ENCODE results near the gene PLA2G4A. TPM values are rescaled to one million over a fixed set of nuclear protein-coding genes. Genes with fewer than 3 reads are reported as not detected.

Gene PLA2G4A
- total and polyA plus RNA-seq, 2 donors: 23.3 to 36.8 TPM

DNA sequence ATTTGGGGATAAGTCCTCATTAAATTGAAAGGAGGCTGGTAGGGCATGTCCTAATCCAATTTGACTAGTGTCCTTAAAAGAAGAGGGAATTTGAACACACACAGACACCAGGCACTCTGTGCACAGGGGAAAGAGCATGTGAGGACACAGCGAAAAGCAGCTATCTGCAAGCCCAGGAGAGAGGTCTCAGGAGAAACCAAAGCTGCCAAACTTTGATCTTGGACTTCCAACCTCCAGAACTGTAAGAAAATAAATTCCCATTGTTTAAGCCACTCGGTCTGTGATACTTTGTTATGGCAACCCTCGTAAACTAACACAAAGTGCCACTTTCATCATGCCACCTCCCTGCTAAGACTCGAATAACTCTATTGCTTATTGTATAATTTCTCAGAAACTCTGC, 13.8 kb downstream of the PLA2G4A start:
- no peak for DNase-seq (ENCODE audit: extremely low spot score)
- Histone ChIP-seq H3K36me3 (ENCODE audit: insufficient read depth) (peaks cover 4% of the 10 kb centered on the region), H3K4me3 (ENCODE audit: low read depth, low read length) (no peak overlapping the region), H3K27ac (ENCODE audit: low read depth) (no peak overlapping the region), H3K4me1 (ENCODE audit: insufficient read depth) (peaks cover 2% of the 10 kb centered on the region)
- 70% methylated on average over 4 of the region's 4 CpGs for WGBS

DNA sequence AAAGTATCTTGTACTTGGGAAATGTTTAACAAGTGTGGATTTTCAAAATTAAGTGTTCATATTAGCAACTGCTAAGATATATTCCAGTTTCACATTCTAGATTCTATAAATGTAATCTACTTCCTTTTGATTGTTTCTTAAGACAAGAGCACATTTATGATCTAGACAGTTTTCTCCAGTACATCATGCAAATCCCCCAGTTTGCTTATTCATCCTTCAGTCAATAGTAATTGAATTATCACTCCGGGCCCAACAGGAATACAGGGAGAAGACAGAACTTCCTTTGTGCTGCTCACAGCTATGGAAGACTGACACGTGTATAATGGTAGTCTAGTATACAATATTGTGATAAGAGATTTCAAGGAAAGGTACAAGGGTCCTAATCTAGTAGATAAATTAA, 14.5 kb downstream of the PLA2G4A start:
- Histone ChIP-seq H3K4me1 (ENCODE audit: insufficient read depth) (peaks cover 2% of the 10 kb centered on the region), H3K36me3 (ENCODE audit: insufficient read depth) (peaks cover 7% of the 10 kb centered on the region), H3K27ac (ENCODE audit: low read depth) (no peak overlapping the region), H3K4me3 (ENCODE audit: low read depth, low read length) (no peak overlapping the region)
- no peak for DNase-seq (ENCODE audit: extremely low spot score)
- WGBS: 87% methylated on average over 2 of the region's 2 CpGs

DNA sequence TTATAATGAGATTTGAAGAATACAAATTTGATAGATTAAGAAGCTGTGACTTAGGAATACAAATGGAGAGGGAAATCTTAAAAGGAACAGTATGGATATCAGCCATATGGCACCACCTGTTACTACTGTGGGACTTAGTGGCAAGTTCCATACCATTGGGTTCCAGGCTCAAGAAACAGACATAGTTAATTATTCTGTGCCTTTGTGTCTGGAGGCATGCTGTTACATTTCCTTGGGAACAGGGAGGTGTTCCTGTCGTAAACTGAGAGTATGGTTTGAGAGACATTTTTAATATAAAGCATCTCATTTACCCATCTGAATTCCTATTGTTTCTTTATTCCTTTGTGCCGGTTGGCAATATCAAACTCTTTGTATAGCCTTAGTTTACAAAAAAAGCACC, 15.2 kb downstream of the PLA2G4A start:
- DNase-seq (ENCODE audit: extremely low spot score): no peak
- H3K27ac ChIP-seq (ENCODE audit: low read depth): no peak overlapping the region
- whole genome bisulfite sequencing: 90% methylated on average over 2 of the region's 2 CpGs
- peaks cover 2% of the 10 kb centered on the region for H3K4me1 ChIP-seq (ENCODE audit: insufficient read depth)
- H3K36me3 ChIP-seq (ENCODE audit: insufficient read depth): peaks cover 7% of the 10 kb centered on the region
- H3K4me3 ChIP-seq (ENCODE audit: low read depth, low read length): no peak overlapping the region

DNA sequence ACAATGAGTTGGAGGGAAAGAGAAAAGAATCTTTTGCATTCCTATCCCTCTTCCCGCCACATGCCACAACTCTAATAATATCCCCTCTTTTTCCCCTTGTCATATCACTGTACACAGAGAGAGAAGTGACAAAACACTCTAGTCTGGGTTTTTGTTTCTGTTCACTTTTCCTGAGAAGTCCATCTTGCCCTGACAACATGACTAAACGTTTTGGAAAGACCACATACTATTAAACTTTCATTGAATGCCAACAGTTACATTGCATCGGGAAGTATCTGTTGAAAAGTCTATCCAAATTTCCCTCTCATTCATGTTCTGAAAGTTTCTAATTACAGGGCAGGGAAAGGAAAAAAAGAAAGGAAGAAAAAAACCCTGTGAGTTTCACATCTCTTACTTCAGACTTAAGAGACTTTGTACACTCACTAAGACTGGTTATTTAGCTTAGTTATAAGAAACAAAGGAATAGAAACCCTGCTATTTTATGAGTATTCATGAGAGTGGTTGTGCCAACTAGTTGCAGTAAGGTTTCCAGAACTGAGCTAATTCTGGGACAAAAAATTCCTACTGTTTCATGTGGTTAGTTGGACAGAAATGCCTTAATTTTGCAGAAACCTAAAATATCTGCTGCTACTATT, 16.9 kb downstream of the PLA2G4A start:
- DNase-seq (ENCODE audit: extremely low spot score): no peak
- Histone ChIP-seq H3K36me3 (ENCODE audit: insufficient read depth) (peaks cover 7% of the 10 kb centered on the region), H3K4me3 (ENCODE audit: low read depth, low read length) (no peak overlapping the region), H3K4me1 (ENCODE audit: insufficient read depth) (peaks cover 2% of the 10 kb centered on the region), H3K27ac (ENCODE audit: low read depth) (no peak overlapping the region)
- WGBS: 36% methylated on average over 3 of the region's 3 CpGs

DNA sequence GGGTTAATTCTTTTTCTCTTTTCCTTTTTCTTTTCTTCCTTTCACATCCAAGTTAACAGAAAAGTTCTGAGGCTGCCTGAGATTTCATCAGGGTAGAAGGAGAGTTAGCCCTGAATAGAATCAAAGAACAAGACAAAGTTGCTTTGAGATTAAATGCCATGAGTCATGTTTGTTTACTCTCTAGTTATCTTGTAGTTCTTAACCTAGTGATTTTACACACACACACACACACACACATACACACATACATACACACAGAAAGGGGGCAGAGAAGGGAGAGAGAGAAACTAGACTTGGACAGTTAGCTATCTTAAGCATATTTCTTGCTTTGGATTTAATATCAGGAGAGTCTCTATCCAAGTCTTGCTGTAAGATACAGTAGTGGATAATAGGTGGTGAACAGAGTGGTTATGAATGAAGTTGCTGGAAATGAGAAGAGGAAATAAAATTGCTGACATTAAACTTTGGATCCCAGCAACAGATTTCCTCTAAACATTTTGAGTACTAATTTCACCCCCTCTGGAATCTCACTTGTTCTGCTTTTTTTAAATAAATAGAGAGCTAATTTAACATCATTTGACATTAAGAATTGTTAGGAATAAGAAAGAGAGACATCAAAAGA, 19.9 kb downstream of the PLA2G4A start:
- Histone ChIP-seq H3K36me3 (ENCODE audit: insufficient read depth) (peaks cover 4% of the 10 kb centered on the region), H3K4me3 (ENCODE audit: low read depth, low read length) (no peak overlapping the region), H3K27ac (ENCODE audit: low read depth) (no peak overlapping the region), H3K4me1 (ENCODE audit: insufficient read depth) (peaks cover 2% of the 10 kb centered on the region)
- no peak for DNase-seq (ENCODE audit: extremely low spot score)

DNA sequence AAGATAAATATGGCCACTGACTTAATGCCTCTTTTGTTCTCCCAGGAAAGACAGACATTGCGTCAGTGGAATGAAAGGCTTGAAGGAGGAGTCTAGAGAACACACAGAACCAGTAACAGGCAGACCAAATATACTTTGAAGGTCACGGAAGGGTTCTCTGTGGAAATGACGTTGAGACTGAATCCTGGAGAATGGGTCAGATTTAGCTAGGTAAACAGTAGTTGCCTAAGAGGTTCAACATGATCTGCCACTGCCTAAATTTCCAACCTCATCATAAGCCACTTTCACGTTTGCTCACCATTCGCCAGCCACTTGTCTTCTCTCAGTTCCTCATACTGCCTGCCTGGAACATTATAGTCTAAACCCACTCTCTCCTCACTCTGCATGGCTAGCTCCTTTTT, 20.5 kb downstream of the PLA2G4A start:
- Histone ChIP-seq H3K36me3 (ENCODE audit: insufficient read depth) (peaks cover 4% of the 10 kb centered on the region), H3K4me1 (ENCODE audit: insufficient read depth) (peaks cover 2% of the 10 kb centered on the region), H3K4me3 (ENCODE audit: low read depth, low read length) (no peak overlapping the region), H3K27ac (ENCODE audit: low read depth) (no peak overlapping the region)
- no peak for DNase-seq (ENCODE audit: extremely low spot score)
- 84% methylated on average over 5 of the region's 5 CpGs for WGBS

DNA sequence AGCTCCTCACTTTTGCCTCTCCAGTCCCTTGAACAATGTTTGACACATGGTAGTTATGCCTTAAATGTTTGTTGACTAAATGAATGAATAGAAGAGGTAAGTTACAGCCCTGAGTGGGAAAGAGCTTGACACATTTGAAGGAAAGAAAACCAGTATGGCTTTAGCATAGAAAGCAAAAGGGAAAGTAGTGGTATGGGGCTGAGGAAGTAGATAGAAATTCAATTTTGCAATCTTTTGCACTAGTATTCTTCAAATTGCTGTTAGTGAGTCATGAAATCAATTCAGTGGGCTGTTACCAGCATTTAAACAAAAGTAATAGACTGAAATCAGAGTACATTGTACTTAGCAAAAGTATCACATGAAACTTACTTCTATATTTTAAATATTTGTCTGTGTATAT, 21.1 kb downstream of the PLA2G4A start:
- peaks cover 4% of the 10 kb centered on the region for H3K36me3 ChIP-seq (ENCODE audit: insufficient read depth)
- no peak for DNase-seq (ENCODE audit: extremely low spot score)
- H3K4me1 ChIP-seq (ENCODE audit: insufficient read depth): peaks cover 2% of the 10 kb centered on the region
- no peak overlapping the region for H3K27ac ChIP-seq (ENCODE audit: low read depth)
- H3K4me3 ChIP-seq (ENCODE audit: low read depth, low read length): no peak overlapping the region

DNA sequence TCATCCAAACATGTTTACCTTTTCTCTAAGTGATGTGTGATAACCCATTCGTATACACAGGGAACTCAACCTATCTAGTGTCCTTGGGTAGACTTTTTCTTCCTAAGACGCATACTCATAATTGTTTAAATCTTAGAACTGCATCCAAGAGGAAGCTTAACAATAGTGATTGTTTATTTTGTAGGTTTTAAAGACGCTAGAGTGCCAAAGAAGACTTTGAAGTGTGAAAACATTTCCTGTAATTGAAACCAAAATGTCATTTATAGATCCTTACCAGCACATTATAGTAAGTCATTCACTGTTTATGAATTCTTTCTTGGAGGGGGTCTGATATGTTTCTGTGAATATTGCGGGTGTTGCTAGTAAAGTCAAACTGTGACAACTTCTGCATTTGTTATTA, 25.4 kb downstream of the PLA2G4A start:
- Histone ChIP-seq H3K4me3 (ENCODE audit: low read depth, low read length) (no peak overlapping the region), H3K36me3 (ENCODE audit: insufficient read depth) (no peaks in the 10 kb centered on the region), H3K4me1 (ENCODE audit: insufficient read depth) (no peaks in the 10 kb centered on the region), H3K27ac (ENCODE audit: low read depth) (no peak overlapping the region)
- no peak for DNase-seq (ENCODE audit: extremely low spot score)
- 43% methylated on average over 4 of the region's 4 CpGs for WGBS

DNA sequence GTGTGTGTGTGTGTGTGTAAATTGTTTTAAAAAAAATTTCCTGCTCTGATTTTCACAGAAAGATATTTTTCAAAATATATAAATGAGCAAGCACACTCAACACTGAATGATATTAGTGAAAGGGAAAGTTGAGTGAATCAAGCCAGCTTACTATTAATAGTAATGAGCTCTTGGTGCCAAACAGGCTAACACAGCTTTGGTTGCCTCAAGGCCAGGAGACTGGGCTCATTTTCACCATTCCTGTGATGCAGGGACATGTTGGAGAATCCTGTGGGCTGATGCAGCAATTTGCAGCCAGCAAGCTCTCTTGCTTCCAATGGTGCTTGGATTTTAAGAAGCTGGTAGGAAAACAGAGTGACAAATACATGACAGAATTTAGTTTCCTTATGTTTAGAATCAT, 30.2 kb downstream of the PLA2G4A start:
- no peak overlapping the region for H3K27ac ChIP-seq (ENCODE audit: low read depth)
- no peaks in the 10 kb centered on the region for H3K36me3 ChIP-seq (ENCODE audit: insufficient read depth)
- H3K4me1 ChIP-seq (ENCODE audit: insufficient read depth): no peaks in the 10 kb centered on the region
- no peak overlapping the region for H3K4me3 ChIP-seq (ENCODE audit: low read depth, low read length)
- no peak for DNase-seq (ENCODE audit: extremely low spot score)

DNA sequence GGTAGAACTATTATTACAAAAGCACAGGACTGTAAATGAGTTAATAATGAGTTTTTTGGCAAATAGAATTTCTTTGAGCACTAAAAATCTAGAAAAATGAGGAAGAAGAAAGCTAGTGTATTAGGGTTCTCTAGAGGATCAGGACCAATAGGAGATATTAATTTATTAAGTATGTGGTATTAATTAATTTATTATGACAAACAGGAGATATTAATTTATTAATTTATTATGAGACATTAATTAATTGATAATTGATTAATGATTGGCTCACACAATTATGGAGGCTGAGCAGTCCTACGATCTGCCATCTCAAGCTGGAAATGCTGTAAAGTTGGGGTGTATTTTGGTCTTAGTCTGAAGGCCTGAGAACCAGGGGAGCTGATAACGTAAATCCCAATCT, 31.2 kb downstream of the PLA2G4A start:
- Histone ChIP-seq H3K4me3 (ENCODE audit: low read depth, low read length) (no peak overlapping the region), H3K4me1 (ENCODE audit: insufficient read depth) (no peaks in the 10 kb centered on the region), H3K27ac (ENCODE audit: low read depth) (no peak overlapping the region), H3K36me3 (ENCODE audit: insufficient read depth) (no peaks in the 10 kb centered on the region)
- WGBS: 94% methylated on average over 2 of the region's 2 CpGs
- DNase-seq (ENCODE audit: extremely low spot score): no peak

DNA sequence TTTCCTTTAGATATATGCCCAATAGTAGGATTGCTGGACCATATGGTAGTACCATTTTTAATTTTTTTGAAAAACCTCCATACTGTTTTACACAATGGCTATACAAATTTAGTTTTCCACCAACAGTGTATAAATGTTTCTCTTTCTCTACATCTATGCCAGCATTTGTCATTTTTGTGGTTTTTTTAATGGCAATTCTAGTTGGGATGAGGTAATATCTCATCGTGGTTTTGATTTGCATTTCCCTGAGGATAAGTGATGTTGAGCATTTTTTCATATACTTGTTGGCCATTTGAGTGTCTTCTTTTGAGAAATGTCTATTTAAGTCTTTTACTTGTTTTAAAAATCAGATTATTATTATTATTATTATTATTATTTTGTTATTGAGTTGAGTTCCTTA, 35.5 kb downstream of the PLA2G4A start:
- Histone ChIP-seq H3K36me3 (ENCODE audit: insufficient read depth) (no peaks in the 10 kb centered on the region), H3K4me1 (ENCODE audit: insufficient read depth) (no peaks in the 10 kb centered on the region), H3K4me3 (ENCODE audit: low read depth, low read length) (no peak overlapping the region), H3K27ac (ENCODE audit: low read depth) (no peak overlapping the region)
- DNase-seq (ENCODE audit: extremely low spot score): no peak
- WGBS: 82% methylated on average over 1 of the region's 1 CpG

DNA sequence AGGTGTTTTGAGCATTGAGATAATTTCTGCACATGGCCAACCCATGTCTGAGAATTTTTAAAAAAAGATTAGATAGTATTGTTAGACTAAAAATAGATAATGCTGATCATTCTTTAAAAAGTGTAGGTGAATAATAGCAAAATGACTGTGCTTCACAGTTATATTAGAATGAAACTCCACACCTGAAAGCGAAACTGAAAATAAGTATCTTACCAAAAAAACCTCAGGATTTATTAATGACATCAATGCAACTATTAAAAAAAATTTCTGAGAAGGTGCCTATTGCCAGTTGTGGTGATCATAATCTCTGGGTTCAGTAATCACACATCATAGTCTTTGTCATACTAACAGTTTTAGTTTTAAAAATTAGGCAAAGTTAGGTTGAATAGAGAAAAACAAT, 36.5 kb downstream of the PLA2G4A start:
- Histone ChIP-seq H3K36me3 (ENCODE audit: insufficient read depth) (no peaks in the 10 kb centered on the region), H3K27ac (ENCODE audit: low read depth) (no peak overlapping the region), H3K4me3 (ENCODE audit: low read depth, low read length) (no peak overlapping the region), H3K4me1 (ENCODE audit: insufficient read depth) (no peaks in the 10 kb centered on the region)
- 91% methylated on average over 1 of the region's 1 CpG for WGBS
- DNase-seq (ENCODE audit: extremely low spot score): no peak

DNA sequence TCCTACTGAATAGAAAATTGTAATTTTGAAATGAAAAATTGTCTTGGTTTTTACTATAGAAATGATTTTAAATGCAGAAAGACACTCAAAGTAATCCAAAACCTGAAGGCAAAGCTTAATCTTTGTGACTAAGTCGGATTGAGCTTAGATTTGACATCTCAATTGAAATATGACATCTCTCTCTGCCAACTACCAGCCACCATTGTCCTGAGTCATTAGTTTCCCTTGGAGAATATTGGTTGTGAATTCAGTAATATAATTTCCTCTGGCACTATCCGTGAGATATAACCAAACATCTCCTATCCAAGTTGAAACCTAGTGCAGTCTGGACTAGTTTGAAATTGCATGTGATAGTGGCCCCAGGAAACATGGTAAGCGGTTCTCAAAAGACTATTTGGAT, 37.1 kb downstream of the PLA2G4A start:
- 79% methylated on average over 3 of the region's 3 CpGs for WGBS
- Histone ChIP-seq H3K4me1 (ENCODE audit: insufficient read depth) (no peaks in the 10 kb centered on the region), H3K27ac (ENCODE audit: low read depth) (no peak overlapping the region), H3K36me3 (ENCODE audit: insufficient read depth) (no peaks in the 10 kb centered on the region), H3K4me3 (ENCODE audit: low read depth, low read length) (no peak overlapping the region)
- no peak for DNase-seq (ENCODE audit: extremely low spot score)

DNA sequence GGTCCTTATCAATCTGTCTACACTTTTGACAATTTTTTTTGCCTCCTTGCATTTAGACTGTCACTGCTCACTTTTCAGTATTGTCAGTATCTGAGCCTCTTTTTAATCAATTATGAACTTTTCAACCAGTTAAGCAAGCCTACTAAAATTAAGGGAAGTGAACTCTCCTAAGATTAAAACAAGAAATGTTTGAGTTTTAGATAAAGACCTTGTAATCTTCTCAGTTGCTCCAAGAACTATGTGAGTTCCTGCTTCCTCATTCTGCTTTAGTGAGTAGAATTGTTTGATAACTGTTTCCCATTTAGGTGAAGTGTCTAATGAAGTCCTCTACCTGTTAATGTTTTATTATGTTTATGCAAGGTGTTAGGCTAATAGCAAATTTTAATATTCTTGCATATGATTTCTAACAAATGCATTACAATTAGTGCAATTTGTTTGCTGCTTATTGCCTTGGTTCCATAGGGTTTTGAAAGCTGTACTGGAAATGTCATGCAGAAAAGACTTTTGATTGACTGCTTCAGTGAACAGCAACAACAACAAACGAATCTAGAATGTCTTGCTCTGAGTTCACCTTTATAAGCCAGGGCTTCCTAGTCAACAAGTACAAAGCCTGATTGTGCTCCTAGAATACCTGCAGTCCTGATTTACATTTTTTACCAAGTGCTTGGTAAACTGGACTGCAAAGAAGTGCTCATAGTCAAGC, 40.9 kb downstream of the PLA2G4A start:
- Histone ChIP-seq H3K4me1 (ENCODE audit: insufficient read depth) (no peaks in the 10 kb centered on the region), H3K4me3 (ENCODE audit: low read depth, low read length) (no peak overlapping the region), H3K27ac (ENCODE audit: low read depth) (no peak overlapping the region), H3K36me3 (ENCODE audit: insufficient read depth) (no peaks in the 10 kb centered on the region)
- no peak for DNase-seq (ENCODE audit: extremely low spot score)
- WGBS: 76% methylated on average over 1 of the region's 1 CpG
